Endothelial cell of umbilical vein (primary cell): ENCODE results near the gene IPO13.

Experiments used
- POLR2AphosphoS5 ChIP-seq: IDR thresholded peaks from 2 replicates; pipeline ENCODE4 v1.6.1; 2012; ENCODE audit warnings: low read depth, mild to moderate bottlenecking, control low read depth, low read length, moderate library complexity; ENCODE audit not compliant: insufficient read depth
- TF ChIP-seq, protein P1 (sequence below), 2 donors: IDR thresholded peaks; 1 replicate in 1 of 2; 2 replicates in 1 of 2; pipeline ENCODE4 v1.5.1; 2011; ENCODE audit warnings: low read length in 2 of 2, mild to moderate bottlenecking in 2 of 2, moderate library complexity in 2 of 2, control low read depth in 1 of 2, inconsistent platforms in 1 of 2, low read depth in 1 of 2; ENCODE audit not compliant: insufficient read depth in 1 of 2; ENCODE audit errors: extremely low read depth in 1 of 2

DNA sequence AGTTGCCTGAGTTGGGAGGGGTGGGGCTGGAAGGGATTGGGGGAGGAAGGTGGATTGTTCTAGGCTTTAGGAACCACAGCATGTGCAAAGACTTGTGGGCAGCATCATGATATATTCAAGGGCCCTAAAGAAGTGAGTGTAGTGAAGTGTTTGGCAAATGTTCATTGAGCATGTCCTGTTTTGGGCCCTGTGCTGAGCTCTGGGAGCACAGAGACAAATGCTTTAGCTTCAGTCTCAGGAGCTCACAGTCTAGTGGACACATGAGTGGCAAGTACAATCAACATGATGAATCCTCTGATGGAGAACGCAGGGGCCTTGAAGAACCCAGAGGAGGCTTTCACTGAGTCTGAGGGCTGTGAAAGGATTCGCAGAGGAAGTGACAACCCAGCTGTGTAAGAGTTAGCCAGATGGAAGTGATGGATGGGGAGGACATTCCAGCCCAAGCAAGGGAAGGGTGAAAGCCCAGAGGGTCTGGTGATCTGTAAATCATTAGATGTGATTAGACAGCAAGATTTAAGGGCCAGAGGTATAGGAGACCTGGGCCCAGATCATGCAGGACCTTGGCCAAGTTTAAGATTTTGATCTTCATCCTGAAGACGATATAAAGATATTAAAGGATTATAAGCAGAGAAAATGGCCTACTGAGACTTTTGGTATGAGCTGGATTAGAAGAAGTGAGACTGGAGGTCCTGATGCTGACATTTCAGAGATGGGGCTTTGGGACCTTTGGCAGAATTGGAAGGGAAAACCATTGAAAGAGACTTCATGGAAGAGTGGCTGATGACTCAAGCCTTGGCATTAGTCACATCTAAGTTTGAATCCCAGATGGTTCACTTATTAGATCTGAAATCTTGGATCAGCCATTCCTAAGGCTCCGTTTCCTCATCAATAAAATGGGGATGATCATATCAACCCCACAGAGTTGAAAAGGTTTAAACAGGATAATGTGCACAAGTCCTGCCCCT, 4.6 kb downstream of the IPO13 start:
- TF ChIP-seq, protein P1, sequence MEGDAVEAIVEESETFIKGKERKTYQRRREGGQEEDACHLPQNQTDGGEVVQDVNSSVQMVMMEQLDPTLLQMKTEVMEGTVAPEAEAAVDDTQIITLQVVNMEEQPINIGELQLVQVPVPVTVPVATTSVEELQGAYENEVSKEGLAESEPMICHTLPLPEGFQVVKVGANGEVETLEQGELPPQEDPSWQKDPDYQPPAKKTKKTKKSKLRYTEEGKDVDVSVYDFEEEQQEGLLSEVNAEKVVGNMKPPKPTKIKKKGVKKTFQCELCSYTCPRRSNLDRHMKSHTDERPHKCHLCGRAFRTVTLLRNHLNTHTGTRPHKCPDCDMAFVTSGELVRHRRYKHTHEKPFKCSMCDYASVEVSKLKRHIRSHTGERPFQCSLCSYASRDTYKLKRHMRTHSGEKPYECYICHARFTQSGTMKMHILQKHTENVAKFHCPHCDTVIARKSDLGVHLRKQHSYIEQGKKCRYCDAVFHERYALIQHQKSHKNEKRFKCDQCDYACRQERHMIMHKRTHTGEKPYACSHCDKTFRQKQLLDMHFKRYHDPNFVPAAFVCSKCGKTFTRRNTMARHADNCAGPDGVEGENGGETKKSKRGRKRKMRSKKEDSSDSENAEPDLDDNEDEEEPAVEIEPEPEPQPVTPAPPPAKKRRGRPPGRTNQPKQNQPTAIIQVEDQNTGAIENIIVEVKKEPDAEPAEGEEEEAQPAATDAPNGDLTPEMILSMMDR (IDR thresholded peaks at IDR 0.05; ENCODE audit: extremely low read depth in 1 of 2, insufficient read depth in 1 of 2, low read depth in 1 of 2, low read length in 2 of 2): no peak
- TF ChIP-seq POLR2AphosphoS5: no peak
